SJCRH30 (cell line): Measurements from ENCODE around the gene STPG3. TPM values are rescaled to one million over a fixed set of nuclear protein-coding genes. Genes with fewer than 3 reads are reported as not detected.

Source experiments
- DNase-seq, 2 experiments: peaks; one replicate each; pipeline ENCODE4 v3.0.0-alpha.2; 2015 to 2020
- H3K27ac ChIP-seq: fragments of 250-450 bp; sonication (Bioruptor Pico); 2 replicates; pipeline ENCODE4 v1.5.1; 2020; ENCODE audit warnings: mild to moderate bottlenecking, moderate library complexity
- H3K27me3 ChIP-seq: fragments of 250-450 bp; sonication (Bioruptor Pico); 2 replicates; pipeline ENCODE4 v1.5.1; 2020; ENCODE audit warnings: mild to moderate bottlenecking, moderate library complexity
- H3K36me3 ChIP-seq: fragments of 250-450 bp; sonication (Bioruptor Pico); 2 replicates; pipeline ENCODE4 v1.5.1; 2020; ENCODE audit warnings: mild to moderate bottlenecking, moderate library complexity
- H3K4me1 ChIP-seq: fragments of 250-450 bp; sonication (Bioruptor Pico); 2 replicates; pipeline ENCODE4 v1.5.1; 2020; ENCODE audit warnings: mild to moderate bottlenecking, moderate library complexity
- H3K4me3 ChIP-seq: fragments of 250-450 bp; sonication (Bioruptor Pico); 2 replicates; pipeline ENCODE4 v1.5.1; 2020; ENCODE audit warnings: mild to moderate bottlenecking, moderate library complexity
- H3K9me3 ChIP-seq: fragments of 250-450 bp; sonication (Bioruptor Pico); replicated peaks from 2 replicates; pipeline ENCODE4 v1.5.1; 2020; ENCODE audit warnings: mild to moderate bottlenecking, moderate library complexity
- total RNA-seq: library from RNA; depleted of rRNA; stranded (reverse); fragments of >200 nt; shearing (Covaris generic); gene quantifications from 2 replicates; pipeline ENCODE4 v1.2.3, GENCODE V29; 2014

Gene STPG3
- total RNA-seq, 1 experiment from 2014 or later: not detected

DNA sequence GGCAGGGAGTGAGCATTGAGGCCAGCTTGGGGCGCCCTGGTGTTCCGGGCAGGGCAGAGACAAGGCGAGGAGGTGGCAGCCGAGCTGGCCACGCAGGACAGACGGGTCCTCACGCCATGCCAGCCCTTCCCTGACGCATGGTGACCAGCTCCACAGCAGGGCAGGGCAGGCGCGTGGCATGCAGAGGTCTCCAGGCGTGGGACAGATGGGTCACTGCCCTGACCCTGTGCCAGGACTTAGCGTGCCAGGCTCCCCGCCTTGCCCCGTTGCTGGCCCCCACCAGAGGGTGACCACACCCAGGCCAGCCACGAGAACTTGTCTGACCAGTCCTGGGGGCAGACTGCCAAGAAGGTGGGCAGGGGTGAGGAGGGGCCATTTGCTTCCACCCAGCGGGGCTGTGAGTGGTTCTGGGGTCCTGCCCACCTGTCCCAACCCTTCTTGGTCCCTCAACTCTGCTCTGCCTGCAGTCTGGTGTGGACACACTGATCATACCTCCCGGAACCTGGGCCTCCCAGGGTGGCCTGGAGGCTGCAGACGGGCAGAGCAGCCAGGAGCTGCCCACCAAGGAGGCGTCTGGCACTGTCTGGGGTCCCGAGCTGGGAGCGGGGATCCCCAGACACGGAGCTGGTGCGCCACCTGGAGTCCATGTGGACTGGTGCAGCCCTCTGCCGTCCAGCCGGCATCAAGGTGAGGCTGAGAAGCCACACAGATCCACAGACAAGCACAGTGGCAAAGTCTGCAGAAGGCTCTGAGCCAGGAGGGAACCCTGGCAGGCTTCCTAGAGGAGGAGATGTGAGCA is 23.8 kb upstream of the STPG3 start, which contains the start of gene RNF224:
Gene RNF224, plus strand, starts transcription at position 449 of the 799 bp plus-strand sequence. CDS start 834 bp downstream, outside the sequence.
- H3K4me1 ChIP-seq: peaks cover 40% of the 10 kb centered on the region
- DNase-seq: peak; percentile 84 to 92
- no peak within 1 kb of the TSS for H3K27ac ChIP-seq
- no peaks in the 10 kb centered on the region for H3K9me3 ChIP-seq
- no peak within 1 kb of the TSS for H3K4me3 ChIP-seq
- no peaks in the 10 kb centered on the region for H3K36me3 ChIP-seq
- peaks cover 25% of the 10 kb centered on the region for H3K27me3 ChIP-seq

DNA sequence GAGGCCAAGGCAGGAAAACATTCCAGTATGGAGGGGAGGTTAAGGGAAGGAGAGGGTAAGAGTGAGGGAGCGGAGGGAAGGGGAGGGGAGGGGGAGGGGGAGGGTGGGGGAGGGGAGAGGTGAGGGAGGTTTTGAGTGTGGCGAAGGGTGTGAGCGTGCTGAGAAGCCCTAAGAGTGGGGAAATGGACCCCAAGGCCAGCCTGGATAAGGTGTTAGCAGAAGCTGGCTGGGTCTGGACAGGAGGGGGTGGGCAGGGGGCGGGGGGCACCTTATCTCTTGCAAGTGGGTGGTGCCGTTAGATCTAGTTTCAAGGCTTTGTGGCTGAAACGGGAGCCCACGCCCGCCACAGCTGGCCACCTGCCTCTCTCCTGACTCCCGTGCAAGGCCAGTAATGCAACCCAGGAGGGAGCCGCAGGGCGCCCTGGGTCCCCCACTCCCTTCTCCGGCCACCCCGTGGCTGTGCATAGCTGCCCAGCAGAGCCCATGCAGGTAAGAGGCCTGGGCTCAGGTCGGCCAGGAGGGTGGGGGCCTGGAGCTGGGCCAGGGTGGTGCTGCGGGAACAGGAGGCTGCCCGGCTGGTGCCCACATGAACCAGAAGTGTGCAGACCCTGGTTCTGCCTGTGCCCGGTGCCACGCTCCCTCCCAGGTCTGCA is 23.1 kb upstream of the STPG3 start:
- DNase-seq: no peak
- no peak overlapping the region for H3K27ac ChIP-seq
- H3K36me3 ChIP-seq: no peaks in the 10 kb centered on the region
- H3K4me1 ChIP-seq: peaks cover 35% of the 10 kb centered on the region
- H3K9me3 ChIP-seq: no peaks in the 10 kb centered on the region
- H3K27me3 ChIP-seq: peaks cover 25% of the 10 kb centered on the region
- no peak overlapping the region for H3K4me3 ChIP-seq

DNA sequence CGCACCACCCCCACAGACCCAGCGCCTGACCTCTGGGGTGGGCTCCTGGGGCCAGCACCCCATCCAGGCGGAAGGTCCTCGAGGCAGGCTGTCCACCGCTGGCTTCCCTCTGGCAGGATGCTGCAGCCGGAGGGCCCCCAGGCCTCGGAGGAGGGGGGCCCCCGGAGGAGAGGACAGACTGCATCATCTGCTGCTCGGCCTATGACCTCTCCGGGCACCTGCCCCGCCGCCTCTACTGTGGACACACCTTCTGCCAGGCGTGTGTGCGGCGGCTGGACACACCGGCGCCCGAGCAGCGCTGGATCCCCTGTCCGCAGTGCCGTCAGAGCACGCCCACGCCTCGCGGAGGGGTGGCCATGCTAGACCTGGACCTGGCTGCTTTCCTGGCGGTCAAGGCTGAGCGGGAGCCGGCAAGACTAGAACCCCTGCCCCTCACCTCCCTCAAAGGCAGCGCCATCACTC is 22.5 kb upstream of the STPG3 start:
- H3K9me3 ChIP-seq: no peaks in the 10 kb centered on the region
- H3K4me1 ChIP-seq: peaks cover 34% of the 10 kb centered on the region
- H3K36me3 ChIP-seq: no peaks in the 10 kb centered on the region
- H3K4me3 ChIP-seq: no peak overlapping the region
- DNase-seq: no peak
- no peak overlapping the region for H3K27ac ChIP-seq
- peaks cover 25% of the 10 kb centered on the region for H3K27me3 ChIP-seq

DNA sequence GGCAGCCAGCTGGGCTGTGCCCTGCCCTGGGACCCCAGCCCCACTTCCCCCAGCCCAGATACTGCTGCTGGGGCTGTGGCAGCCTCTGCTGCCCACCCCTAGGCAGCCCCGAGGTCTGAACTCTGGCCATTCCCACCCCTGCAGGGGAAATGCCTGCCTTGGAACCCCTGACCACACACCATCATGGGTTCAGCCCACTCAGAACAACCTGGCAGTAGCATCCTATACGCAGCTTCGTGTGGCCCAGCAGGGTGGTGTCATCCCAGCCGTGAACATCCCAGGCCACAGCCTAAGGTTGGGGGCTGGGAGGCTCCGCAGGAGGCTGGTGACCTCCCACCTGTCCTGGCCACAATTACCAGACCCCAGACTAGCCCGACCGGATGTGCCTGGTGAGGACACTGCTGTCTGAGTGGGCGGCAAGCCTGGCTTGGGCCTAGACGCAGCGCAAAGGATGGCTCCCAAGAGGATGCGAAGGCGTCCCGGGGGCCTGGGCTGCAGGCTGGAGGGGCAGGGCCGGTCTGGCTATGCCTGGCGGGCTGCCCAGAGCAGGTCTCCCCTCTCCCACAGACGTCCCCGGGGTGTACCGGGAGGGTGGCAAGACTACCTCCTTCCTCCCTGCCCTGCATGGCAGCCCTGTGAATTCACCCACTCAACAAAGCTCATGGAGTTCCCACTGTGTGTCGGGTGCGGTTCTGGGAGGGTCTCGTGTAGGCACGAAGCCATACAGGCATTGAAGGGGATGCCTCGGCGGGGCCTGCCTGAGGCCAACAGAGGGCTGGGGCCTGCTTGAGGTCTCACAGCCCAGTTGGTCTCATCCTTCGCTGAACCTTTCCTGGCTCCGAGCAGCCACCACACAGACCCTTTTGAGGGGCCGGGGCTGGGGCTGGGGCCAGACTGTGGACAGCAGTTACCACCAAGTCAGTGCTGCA is 21.9 kb upstream of the STPG3 start:
- Histone ChIP-seq H3K27ac (no peak overlapping the region), H3K4me3 (no peak overlapping the region), H3K4me1 (peaks cover 31% of the 10 kb centered on the region), H3K9me3 (no peaks in the 10 kb centered on the region), H3K36me3 (no peaks in the 10 kb centered on the region), H3K27me3 (peaks cover 25% of the 10 kb centered on the region)
- no peak for DNase-seq

DNA sequence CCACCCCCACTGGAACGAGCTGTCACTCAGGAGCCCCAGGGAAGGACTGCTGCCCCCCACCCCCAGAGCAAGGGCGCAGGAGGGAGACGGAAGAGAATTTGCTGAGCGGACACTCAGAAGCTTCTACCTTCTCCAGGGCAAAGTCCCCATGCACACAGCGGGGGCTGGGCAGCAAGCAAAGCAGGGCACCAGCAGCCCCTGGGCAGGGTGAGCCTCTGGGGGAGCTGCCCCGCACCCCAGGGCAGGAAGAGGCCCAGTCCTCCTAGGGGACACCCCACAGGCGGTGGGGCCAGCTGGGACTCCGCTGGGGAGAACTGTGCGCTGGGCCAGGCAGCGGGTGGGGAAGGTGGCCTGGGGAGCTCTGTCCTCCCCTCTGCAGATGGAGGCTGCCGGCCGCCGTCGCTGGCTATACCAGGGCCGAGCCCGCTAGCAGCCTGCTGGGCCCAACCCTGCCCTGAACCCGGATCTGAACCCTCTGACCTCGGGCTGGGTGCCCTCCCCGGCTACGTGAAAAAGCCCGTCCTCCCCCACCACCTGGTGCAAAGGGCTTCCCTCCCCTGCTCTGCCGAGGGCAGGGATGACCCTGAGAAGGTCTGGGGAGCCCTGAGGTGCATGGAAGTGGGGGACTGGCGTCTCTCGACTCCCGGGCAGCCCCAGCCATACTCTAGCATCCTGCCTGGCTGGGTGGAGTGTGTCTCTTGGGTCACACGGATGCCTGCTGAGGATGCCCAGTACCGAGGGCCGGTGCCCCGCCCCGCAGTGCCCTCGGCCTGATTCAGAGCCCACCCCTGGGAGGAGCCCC is 21.0 kb upstream of the STPG3 start:
- Histone ChIP-seq H3K27me3 (peaks cover 25% of the 10 kb centered on the region), H3K36me3 (no peaks in the 10 kb centered on the region), H3K4me3 (no peak overlapping the region), H3K4me1 (peaks cover 22% of the 10 kb centered on the region; the same call in 1 of the 2 replicates), H3K9me3 (no peaks in the 10 kb centered on the region), H3K27ac (no peak overlapping the region)
- DNase-seq: no peak

DNA sequence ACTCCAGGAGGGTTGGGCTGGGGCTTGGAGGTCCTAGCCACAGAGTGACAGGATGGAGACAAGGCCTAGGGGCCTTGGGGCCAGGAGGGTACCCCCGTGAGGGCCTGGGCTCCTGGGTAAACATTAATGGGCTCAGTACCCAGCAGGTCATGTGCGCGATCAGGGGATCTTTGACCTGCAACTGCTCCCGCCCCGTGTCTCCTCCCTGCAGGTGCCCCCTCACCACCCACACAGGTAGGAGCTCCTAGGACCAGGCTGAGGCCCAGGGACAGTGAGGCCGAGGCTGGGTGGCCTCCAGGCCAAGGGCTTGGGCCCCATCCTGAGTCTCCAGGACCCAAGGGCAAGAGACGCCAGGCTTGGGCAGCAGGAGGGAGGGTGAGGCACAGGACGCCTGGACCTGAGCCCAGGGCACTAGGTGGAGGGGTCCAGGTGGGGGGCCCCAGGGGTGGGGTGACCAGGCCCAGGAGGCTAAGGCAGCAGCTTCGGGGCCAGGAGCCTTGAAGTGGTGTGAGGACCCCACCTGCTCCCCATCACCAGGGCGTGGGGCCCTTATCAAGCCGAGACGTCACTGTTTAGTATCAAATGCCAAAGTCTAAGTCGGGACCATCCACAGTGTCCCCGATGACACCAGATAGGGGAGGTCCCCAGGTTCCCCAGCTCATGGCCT is 20.2 kb upstream of the STPG3 start, which contains the start of gene SLC34A3:
Gene SLC34A3, plus strand, starts transcription at position 197 of the 667 bp plus-strand sequence. CDS start 802 bp downstream, outside the sequence.
- H3K36me3 ChIP-seq: no peaks in the 10 kb centered on the region
- H3K4me1 ChIP-seq: peaks cover 17% of the 10 kb centered on the region
- no peak within 1 kb of the TSS for H3K27ac ChIP-seq
- H3K27me3 ChIP-seq: peaks cover 25% of the 10 kb centered on the region
- no peaks in the 10 kb centered on the region for H3K9me3 ChIP-seq
- H3K4me3 ChIP-seq: no peak within 1 kb of the TSS
- no peak for DNase-seq

DNA sequence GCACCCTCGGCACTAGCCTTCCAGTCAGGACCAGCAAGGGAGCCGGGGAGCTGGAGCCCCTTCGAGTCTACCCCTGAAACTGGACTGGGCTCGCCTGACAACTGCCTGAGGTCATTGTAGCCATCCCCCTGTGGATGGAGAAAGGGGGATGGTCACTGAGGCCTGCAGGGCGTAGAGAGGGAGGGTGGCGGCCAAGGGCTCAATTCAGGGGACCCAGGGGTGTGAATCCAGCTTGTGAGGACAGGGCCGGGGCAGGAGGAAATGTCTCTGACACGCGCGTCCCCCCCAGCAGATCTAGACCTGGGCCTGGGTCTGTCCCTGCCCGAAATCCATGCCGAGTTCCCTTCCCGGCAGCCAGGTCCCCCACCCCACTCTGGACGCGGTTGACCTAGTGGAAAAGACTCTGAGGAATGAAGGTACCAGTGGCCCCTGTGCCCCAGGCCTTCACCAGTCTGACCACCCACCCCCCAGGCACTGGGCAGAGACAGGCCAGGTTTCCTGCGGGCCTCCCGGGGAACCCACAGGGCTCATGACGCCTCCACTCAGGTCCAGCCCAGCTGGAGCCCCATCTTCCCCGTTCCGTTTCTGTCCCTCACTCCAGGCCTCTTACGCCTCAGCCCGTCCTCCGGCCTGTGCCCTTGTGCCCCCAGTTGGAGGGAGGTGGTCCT is 19.6 kb upstream of the STPG3 start:
- no peak overlapping the region for H3K27ac ChIP-seq
- H3K4me1 ChIP-seq: peaks cover 17% of the 10 kb centered on the region
- DNase-seq: no peak
- H3K36me3 ChIP-seq: no peaks in the 10 kb centered on the region
- H3K9me3 ChIP-seq: no peaks in the 10 kb centered on the region
- H3K27me3 ChIP-seq: peaks cover 25% of the 10 kb centered on the region
- H3K4me3 ChIP-seq: no peak overlapping the region

DNA sequence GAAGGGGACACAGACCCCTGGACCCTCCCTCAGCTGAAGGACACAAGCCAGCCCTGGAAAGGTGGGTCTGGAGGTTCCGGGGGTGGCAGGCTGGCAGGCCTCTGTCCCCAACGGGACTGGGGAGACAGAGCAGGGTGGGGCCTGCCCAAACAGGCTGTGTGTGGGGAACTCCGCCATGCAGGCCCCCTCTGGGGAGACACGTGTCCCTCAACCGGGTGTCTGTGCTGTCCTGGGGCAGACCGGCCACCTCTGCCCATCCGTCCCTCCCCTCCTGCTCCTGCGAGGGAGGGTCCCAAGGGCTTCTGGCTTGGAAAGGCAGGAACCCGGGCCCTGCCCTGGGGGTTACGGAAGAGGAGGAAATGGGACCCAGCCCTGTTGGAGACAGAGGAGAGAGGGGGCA is 19.0 kb upstream of the STPG3 start:
- DNase-seq: no peak
- H3K9me3 ChIP-seq: no peaks in the 10 kb centered on the region
- peaks cover 17% of the 10 kb centered on the region for H3K4me1 ChIP-seq
- H3K4me3 ChIP-seq: no peak overlapping the region
- H3K27ac ChIP-seq: no peak overlapping the region
- peaks cover 25% of the 10 kb centered on the region for H3K27me3 ChIP-seq
- no peaks in the 10 kb centered on the region for H3K36me3 ChIP-seq

DNA sequence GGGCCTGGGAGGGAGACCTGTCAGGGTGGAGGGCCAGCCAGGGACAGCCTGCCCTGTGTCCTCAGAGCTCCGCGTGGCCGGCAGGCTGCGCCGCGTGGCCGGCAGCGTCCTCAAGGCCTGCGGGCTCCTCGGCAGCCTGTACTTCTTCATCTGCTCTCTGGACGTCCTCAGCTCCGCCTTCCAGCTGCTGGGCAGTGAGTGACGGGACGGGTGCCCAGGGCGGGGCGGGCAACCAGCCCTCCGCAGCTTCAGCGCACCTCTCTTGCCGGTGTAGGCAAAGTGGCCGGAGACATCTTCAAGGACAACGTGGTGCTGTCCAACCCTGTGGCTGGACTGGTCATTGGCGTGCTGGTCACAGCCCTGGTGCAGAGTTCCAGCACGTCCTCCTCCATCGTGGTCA is 18.6 kb upstream of the STPG3 start:
- H3K36me3 ChIP-seq: no peaks in the 10 kb centered on the region
- no peaks in the 10 kb centered on the region for H3K9me3 ChIP-seq
- no peak overlapping the region for H3K27ac ChIP-seq
- peaks cover 18% of the 10 kb centered on the region for H3K4me1 ChIP-seq
- no peak overlapping the region for H3K4me3 ChIP-seq
- H3K27me3 ChIP-seq: peaks cover 25% of the 10 kb centered on the region
- no peak for DNase-seq

DNA sequence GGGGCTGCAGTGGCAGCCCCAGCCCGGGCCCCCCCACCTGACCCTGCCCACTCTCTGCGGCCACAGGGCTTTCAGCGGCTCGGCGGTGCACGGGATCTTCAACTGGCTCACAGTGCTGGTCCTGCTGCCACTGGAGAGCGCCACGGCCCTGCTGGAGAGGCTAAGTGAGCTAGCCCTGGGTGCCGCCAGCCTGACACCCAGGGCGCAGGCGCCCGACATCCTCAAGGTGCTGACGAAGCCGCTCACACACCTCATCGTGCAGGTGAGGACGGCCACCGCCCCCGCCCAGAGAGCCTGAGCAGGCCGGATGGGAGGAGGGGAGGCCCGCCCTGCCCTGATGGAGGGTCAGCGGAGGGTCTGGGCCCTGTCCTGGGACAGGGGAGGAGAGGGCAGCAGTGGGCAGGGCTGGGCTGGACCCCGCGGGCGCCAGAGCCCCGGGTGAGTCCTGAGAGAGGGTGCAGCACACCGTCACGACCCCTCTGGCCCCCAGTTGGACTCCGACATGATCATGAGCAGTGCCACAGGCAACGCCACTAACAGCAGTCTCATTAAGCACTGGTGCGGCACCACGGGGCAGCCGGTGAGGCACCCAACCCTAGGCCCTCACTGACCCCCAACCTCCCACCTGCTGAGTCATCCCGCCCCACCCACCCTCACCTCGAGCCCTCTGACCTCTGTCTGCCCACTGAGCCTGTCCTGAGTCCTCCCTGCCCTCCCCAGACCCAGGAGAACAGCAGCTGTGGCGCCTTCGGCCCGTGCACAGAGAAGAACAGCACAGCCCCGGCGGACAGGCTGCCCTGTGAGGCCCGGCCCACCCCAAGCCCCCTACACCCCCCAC is 17.7 kb upstream of the STPG3 start:
- peaks cover 22% of the 10 kb centered on the region for H3K27me3 ChIP-seq
- H3K9me3 ChIP-seq: no peaks in the 10 kb centered on the region
- no peak overlapping the region for H3K4me3 ChIP-seq
- H3K4me1 ChIP-seq: peaks cover 26% of the 10 kb centered on the region
- H3K36me3 ChIP-seq: no peaks in the 10 kb centered on the region
- H3K27ac ChIP-seq: no peak overlapping the region
- no peak for DNase-seq

DNA sequence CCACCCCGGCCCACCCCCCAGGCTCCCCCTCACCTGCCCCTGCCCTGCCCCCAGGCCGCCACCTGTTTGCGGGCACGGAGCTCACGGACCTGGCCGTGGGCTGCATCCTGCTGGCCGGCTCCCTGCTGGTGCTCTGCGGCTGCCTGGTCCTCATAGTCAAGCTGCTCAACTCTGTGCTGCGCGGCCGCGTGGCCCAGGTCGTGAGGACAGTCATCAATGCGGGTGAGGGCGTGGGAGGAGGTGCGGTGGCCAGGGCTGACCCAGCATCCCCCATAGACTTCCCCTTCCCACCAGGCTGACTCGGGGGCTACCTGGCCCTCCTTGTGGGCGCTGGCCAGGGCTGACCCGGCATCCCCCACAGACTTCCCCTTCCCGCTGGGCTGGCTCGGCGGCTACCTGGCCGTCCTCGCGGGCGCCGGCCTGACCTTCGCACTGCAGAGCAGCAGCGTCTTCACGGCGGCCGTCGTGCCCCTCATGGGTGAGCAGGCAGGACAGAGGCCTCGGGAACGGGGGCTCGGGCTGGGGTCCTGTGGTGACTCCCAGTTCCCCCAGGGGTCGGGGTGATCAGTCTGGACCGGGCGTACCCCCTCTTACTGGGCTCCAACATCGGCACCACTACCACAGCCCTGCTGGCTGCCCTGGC is 16.9 kb upstream of the STPG3 start:
- DNase-seq: no peak
- peaks cover 34% of the 10 kb centered on the region for H3K4me1 ChIP-seq
- no peak overlapping the region for H3K4me3 ChIP-seq
- H3K27me3 ChIP-seq: peaks cover 14% of the 10 kb centered on the region
- no peaks in the 10 kb centered on the region for H3K9me3 ChIP-seq
- H3K36me3 ChIP-seq: no peaks in the 10 kb centered on the region
- no peak overlapping the region for H3K27ac ChIP-seq
